NCI-H82 treated with DMSO at 0.1 percent for 48 hours (cell line): ENCODE results near the gene TMEM266.

Experiments used
- DNase-seq: peaks from one replicate; lab custom pipeline; 2025; ENCODE audit not compliant: unreplicated experiment; lab: John Stamatoyannopoulos, UW

The TMEM266 gene

GRCh38 chr15:76161153-76162035, 101.6 kb downstream of the TMEM266 start:
- DNase-seq: no peak

- DNase-seq: no peak
Measured at GRCh38 chr15:76162036-76162398, 102.2 kb downstream of the TMEM266 start.

- no peak for DNase-seq
Measured at GRCh38 chr15:76162784-76163456, 103.1 kb downstream of the TMEM266 start.

GRCh38 chr15:76163457-76164295, 103.9 kb downstream of the TMEM266 start:
- peak; percentile 52 for DNase-seq

- DNase-seq: no peak
Measured at GRCh38 chr15:76164602-76165001, 104.8 kb downstream of the TMEM266 start.

GRCh38 chr15:76165951-76166350, 106.2 kb downstream of the TMEM266 start:
- DNase-seq: no peak

- DNase-seq: peak; percentile 93
Measured at GRCh38 chr15:76168237-76168984, 108.6 kb downstream of the TMEM266 start.

GRCh38 chr15:76169018-76169417, 109.2 kb downstream of the TMEM266 start:
- DNase-seq: peak; percentile 72

- DNase-seq: no peak
Measured at GRCh38 chr15:76169911-76170800, 110.4 kb downstream of the TMEM266 start.

GRCh38 chr15:76172782-76173181, 113.0 kb downstream of the TMEM266 start:
- peak; percentile 56 for DNase-seq

GRCh38 chr15:76173317-76173834, 113.6 kb downstream of the TMEM266 start:
- no peak for DNase-seq

GRCh38 chr15:76174654-76175053, 114.9 kb downstream of the TMEM266 start:
- DNase-seq: no peak

GRCh38 chr15:76175442-76175841, 115.7 kb downstream of the TMEM266 start:
- no peak for DNase-seq

- no peak for DNase-seq
Measured at GRCh38 chr15:76176059-76176458, 116.3 kb downstream of the TMEM266 start.

- no peak for DNase-seq
Measured at GRCh38 chr15:76176487-76177085, 116.8 kb downstream of the TMEM266 start.

GRCh38 chr15:76177491-76178040, 117.8 kb downstream of the TMEM266 start:
- DNase-seq: no peak

GRCh38 chr15:76178296-76179000, 118.7 kb downstream of the TMEM266 start:
- no peak for DNase-seq

- DNase-seq: no peak
Measured at GRCh38 chr15:76179023-76179422, 119.2 kb downstream of the TMEM266 start.
